B cell (primary cell): ENCODE measurements around the gene ZBTB12. TPM values are rescaled to one million over a fixed set of nuclear protein-coding genes. Genes with fewer than 3 reads are reported as not detected.

Source experiments
- ATAC-seq: fragments of 200-7000 bp; cut with Tn5 transposase; one replicate; pipeline ENCODE4 v1.10.0; 2021; ENCODE audit warnings: low read depth, mild to moderate bottlenecking, moderate number of reproducible peaks, moderate library complexity
- CTCF ChIA-PET: fragments of 350-600 bp; sonication (Branson Sonifier 250); formaldehyde crosslinking; loops from one replicate; lab custom pipeline; 2021; ENCODE audit warnings: antibody characterized with exemption, inconsistent platforms; lab: Charles Lee
- POLR2A ChIA-PET: fragments of 350-600 bp; sonication (Branson Sonifier 250); formaldehyde crosslinking; loops from one replicate; lab custom pipeline; 2021; ENCODE audit warnings: antibody characterized with exemption; lab: Charles Lee
- DNase-seq: peaks from one replicate; pipeline ENCODE4 v3.0.0; 2013
- H2AFZ ChIP-seq: 2 replicates; pipeline ENCODE4 v1.6.1; 2012; ENCODE audit warnings: mild to moderate bottlenecking, low read depth, low read length; ENCODE audit not compliant: insufficient read depth, poor library complexity, severe bottlenecking
- H3K27ac ChIP-seq, 2 donors: 1 replicate in 1 of 2; 2 replicates in 1 of 2; pipeline ENCODE4 v1.5.1; 2012 to 2013; ENCODE audit warnings: low read length in 2 of 2, mild to moderate bottlenecking in 2 of 2, moderate library complexity in 1 of 2
- H3K27me3 ChIP-seq, 4 experiments: fragments of 200-600 bp in 1 of 4; sonication (generic) in 1 of 4; replicated peaks in 1 of 4; 1 replicate in 2 of 4; 2 replicates in 2 of 4; pipeline versions ENCODE4 v1.6.1 to v1.7.0; 2013 to 2016; ENCODE audit warnings: low read length in 3 of 4, mild to moderate bottlenecking in 2 of 4, mixed read lengths in 1 of 4, moderate library complexity in 1 of 4; ENCODE audit not compliant: insufficient read depth in 4 of 4, control insufficient read depth in 3 of 4; ENCODE audit errors: control extremely low read depth in 1 of 4
- H3K36me3 ChIP-seq, 2 experiments: replicated peaks in 1 of 2; 1 replicate in 1 of 2; 2 replicates in 1 of 2; pipeline versions ENCODE4 v1.6.1 to v1.7.1; 2013; ENCODE audit warnings: low read length in 1 of 2; ENCODE audit not compliant: insufficient read depth in 2 of 2, control insufficient read depth in 1 of 2; ENCODE audit errors: control extremely low read depth in 1 of 2, extremely low read depth in 1 of 2
- H3K4me1 ChIP-seq, 2 donors: fragments of 200-600 bp in 1 of 2; sonication (generic) in 1 of 2; 1 replicate in 1 of 2; 2 replicates in 1 of 2; pipeline versions ENCODE4 v1.5.1 to v1.6.1; 2013 to 2017; ENCODE audit warnings: low read length in 2 of 2; ENCODE audit not compliant: control insufficient read depth in 2 of 2, insufficient read depth in 2 of 2
- H3K4me2 ChIP-seq: replicated peaks from 2 replicates; pipeline ENCODE3; 2012; ENCODE audit warnings: mild to moderate bottlenecking, low read depth, low read length; ENCODE audit not compliant: poor library complexity, severe bottlenecking
- H3K4me3 ChIP-seq, 5 experiments: fragments of 200-600 bp in 1 of 5; sonication (generic) in 1 of 5; 1 replicate in 3 of 5; 2 replicates in 2 of 5; pipeline versions ENCODE4 v1.5.1 to v1.7.0; 2011 to 2016; ENCODE audit warnings: low read length in 4 of 5, mild to moderate bottlenecking in 4 of 5, low read depth in 2 of 5, control low read depth in 1 of 5, moderate library complexity in 1 of 5; ENCODE audit not compliant: insufficient read depth in 1 of 5; ENCODE audit errors: control extremely low read depth in 1 of 5, extremely low read depth in 1 of 5
- H3K79me2 ChIP-seq: fragments of 200-600 bp; sonication (generic); one replicate; pipeline ENCODE4 v1.6.0; 2016; ENCODE audit warnings: low read length; ENCODE audit not compliant: control insufficient read depth, insufficient read depth
- H3K9ac ChIP-seq: fragments of 200-600 bp; sonication (generic); 2 replicates; pipeline ENCODE4 v1.6.1; 2017; ENCODE audit warnings: mild to moderate bottlenecking, low read length, moderate library complexity
- H3K9me3 ChIP-seq, 3 donors: one replicate each; pipeline versions ENCODE4 v1.6.1 to v1.7.1; 2013; ENCODE audit warnings: low read length in 2 of 3; ENCODE audit not compliant: control insufficient read depth in 2 of 3, insufficient read depth in 1 of 3; ENCODE audit errors: control extremely low read depth in 1 of 3
- H4K20me1 ChIP-seq: 2 replicates; pipeline ENCODE4 v1.6.0; 2012; ENCODE audit warnings: mild to moderate bottlenecking, low read length; ENCODE audit not compliant: insufficient read depth, control insufficient read depth, poor library complexity, severe bottlenecking
- H3K27ac Mint-ChIP-seq: one replicate; pipeline ENCODE4 v1.8.0; 2021; ENCODE audit warnings: mixed read lengths
- H3K27me3 Mint-ChIP-seq: one replicate; pipeline ENCODE4 v1.8.0; 2021; ENCODE audit warnings: mixed read lengths
- H3K4me1 Mint-ChIP-seq: one replicate; pipeline ENCODE4 v1.8.0; 2021; ENCODE audit warnings: mixed read lengths
- H3K4me3 Mint-ChIP-seq: one replicate; pipeline ENCODE4 v1.8.0; 2021; ENCODE audit warnings: mixed read lengths
- H3K9me3 Mint-ChIP-seq: one replicate; pipeline ENCODE4 v1.8.0; 2022; ENCODE audit warnings: mixed read lengths; ENCODE audit not compliant: insufficient read depth
- EZH2 ChIP-seq: IDR thresholded peaks from 2 replicates; pipeline ENCODE4 v1.6.1; 2012; ENCODE audit warnings: borderline replicate concordance, low read depth, mild to moderate bottlenecking, moderate library complexity, low read length; ENCODE audit not compliant: insufficient read depth, poor library complexity, severe bottlenecking
- WGBS: methylation state at CpG from one replicate; pipeline ENCODE4 v1.1.5; 2013; ENCODE audit warnings: missing lambda C conversion rate; ENCODE audit not compliant: insufficient coverage; 5-methylcytosine and 5-hydroxymethylcytosine counted together
- intact Hi-C: fragments of 100-400 bp; cut with micrococcal nuclease; formaldehyde crosslinking; loops from one replicate; pipeline ENCODE4 v1.10.0; 2022
- polyA plus RNA-seq: library from polyadenylated mRNA; depleted of rRNA; stranded (reverse); fragments of >200 nt; gene quantifications from 2 replicates; pipeline ENCODE4 v1.2.3, GENCODE V29; 2012
- total RNA-seq, 2 donors: library from RNA; stranded (reverse); fragments of 120-200 nt in 1 of 2; gene quantifications; 1 replicate in 1 of 2; 2 replicates in 1 of 2; pipeline versions ENCODE4 v1.2.3 to v1.2.4, GENCODE V29; 2013 to 2022
- TF ChIP-seq, protein P1 (sequence below): fragments of 200-600 bp; IDR thresholded peaks from one replicate; pipeline ENCODE4 v1.8.0; 2022; ENCODE audit warnings: antibody characterized with exemption, mild to moderate bottlenecking

The ZBTB12 gene
- total and polyA plus RNA-seq, 2 donors (not counting 1 experiment from before 2014, with no cell fraction given): 1.4 to 8.9 TPM

DNA sequence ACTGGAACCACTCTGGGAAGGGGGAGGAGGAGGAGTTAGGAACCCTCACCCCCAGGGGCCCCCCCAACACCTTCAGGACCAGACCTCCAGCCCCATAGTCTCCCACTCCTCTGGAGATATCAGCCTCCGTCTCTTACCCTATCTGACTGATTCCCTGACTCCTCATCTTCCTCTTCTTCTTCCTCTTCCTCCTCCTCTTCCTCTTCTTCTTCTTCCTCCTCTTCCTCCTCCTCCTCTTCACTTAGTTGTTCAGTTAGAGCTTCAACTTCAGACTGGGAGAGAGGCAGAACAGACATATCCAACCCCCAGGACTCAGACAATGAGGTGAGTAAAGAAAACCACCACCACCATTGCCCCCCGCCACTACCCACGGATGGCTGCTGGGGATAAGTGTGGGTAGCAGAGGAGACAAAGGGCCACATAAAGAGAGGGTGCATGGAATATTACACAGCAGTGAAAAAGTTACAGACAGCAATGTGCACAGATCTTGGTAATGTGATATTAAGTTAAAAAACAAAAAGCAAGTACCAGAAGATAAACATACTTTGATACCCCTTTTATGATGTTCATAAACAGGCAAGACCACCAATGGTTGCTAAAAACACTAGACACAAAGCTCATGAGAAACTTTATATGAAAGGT is 12.4 kb downstream of the ZBTB12 start:
- no peak overlapping the region for H3K4me3 ChIP-seq
- WGBS: 86% methylated on average over 1 of the region's 3 CpGs
- POLR2A ChIA-PET: interaction anchor here (0.6 kb wide), 1 partner anchor 138 kb away, joined by 3 read pairs; no protein-coding TSS in a partner anchor
- intact Hi-C loops: no loop called here
- H3K36me3 ChIP-seq: peaks cover 2 to 67% of the 10 kb centered on the region in 2 experiments
- H3K4me1 Mint-ChIP-seq: no peaks in the 10 kb centered on the region
- no peak overlapping the region for H3K9ac ChIP-seq
- TF ChIP-seq, protein P1, sequence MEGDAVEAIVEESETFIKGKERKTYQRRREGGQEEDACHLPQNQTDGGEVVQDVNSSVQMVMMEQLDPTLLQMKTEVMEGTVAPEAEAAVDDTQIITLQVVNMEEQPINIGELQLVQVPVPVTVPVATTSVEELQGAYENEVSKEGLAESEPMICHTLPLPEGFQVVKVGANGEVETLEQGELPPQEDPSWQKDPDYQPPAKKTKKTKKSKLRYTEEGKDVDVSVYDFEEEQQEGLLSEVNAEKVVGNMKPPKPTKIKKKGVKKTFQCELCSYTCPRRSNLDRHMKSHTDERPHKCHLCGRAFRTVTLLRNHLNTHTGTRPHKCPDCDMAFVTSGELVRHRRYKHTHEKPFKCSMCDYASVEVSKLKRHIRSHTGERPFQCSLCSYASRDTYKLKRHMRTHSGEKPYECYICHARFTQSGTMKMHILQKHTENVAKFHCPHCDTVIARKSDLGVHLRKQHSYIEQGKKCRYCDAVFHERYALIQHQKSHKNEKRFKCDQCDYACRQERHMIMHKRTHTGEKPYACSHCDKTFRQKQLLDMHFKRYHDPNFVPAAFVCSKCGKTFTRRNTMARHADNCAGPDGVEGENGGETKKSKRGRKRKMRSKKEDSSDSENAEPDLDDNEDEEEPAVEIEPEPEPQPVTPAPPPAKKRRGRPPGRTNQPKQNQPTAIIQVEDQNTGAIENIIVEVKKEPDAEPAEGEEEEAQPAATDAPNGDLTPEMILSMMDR: no peak
- no peak for TF ChIP-seq EZH2
- no peak overlapping the region for H2AFZ ChIP-seq
- CTCF ChIA-PET: interaction anchor here (0.9 to 3.4 kb wide), 12 partner anchors 14 to 211 kb away, joined by 3 to 12 read pairs (median 4); partner anchors contain the start of genes MSH5, NELFE and SKIC2
- H3K27ac Mint-ChIP-seq: no peak overlapping the region
- DNase-seq (no peak), ATAC-seq (no peak)
- no peaks in the 10 kb centered on the region for H3K27me3 ChIP-seq
- no peaks in the 10 kb centered on the region for H3K9me3 ChIP-seq
- H3K27me3 Mint-ChIP-seq: no peaks in the 10 kb centered on the region
- no peak overlapping the region for H3K4me2 ChIP-seq
- H3K4me3 Mint-ChIP-seq: no peak overlapping the region
- no peaks in the 10 kb centered on the region for H3K9me3 Mint-ChIP-seq
- no peaks in the 10 kb centered on the region for H3K4me1 ChIP-seq
- H3K27ac ChIP-seq: no peak overlapping the region
- no peaks in the 10 kb centered on the region for H3K79me2 ChIP-seq
- peaks cover 6% of the 10 kb centered on the region for H4K20me1 ChIP-seq
